ENCODE data around the gene FABP3. TPM values are rescaled to one million over a fixed set of nuclear protein-coding genes. Genes with fewer than 3 reads are reported as not detected.

Gene FABP3
- not detected in 2 replicates for total RNA-seq (2014; rRNA removed; shearing (Covaris generic))

DNA sequence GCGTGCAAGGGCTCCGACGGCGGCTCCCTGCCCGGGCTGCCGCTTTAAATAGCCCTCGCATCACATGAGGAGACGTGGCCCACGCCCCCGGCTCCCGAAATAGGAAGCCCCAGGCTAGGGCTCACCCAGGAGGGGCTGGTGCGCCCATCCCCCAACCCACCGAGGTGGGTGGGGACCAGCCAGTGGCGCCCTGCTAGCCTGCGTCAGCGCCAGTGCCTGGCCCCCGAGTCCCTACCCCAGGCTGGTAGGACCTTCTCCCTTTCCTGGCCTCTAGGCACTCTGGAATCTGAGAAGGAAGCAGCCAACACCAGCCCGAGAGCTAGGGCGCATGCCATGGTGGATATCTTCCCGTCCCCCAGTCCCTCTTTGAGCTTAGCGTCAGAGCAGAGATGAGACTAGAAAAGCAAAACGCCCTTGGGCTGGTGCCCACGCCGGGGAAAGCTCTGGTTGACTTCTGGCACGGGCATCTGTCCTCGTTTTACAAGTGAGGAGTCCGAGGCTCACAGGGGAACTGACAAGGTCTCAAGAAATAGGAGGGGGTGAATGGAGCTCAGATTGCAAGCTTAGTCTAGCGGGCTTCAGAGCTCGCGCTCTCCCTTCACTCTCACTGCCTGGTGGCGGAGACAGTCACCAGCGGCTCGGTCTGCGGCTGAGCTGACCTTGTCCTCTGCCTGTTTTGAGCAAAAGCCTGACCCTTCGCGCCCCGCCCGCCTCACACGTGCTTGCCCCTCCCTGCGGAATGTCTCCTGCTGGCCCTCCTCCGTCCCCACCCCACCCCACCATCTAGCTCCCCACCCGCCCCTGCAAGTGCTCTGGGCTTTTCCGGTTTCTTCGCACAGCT lies at the start of gene FABP3:
Gene FABP3 (minus strand): TSS at position 21 of the 841 bp plus-strand sequence. CDS start 62 bp downstream, outside the sequence.
- peak; percentile 56 for DNase-seq (ENCODE audit: low read depth)

DNA sequence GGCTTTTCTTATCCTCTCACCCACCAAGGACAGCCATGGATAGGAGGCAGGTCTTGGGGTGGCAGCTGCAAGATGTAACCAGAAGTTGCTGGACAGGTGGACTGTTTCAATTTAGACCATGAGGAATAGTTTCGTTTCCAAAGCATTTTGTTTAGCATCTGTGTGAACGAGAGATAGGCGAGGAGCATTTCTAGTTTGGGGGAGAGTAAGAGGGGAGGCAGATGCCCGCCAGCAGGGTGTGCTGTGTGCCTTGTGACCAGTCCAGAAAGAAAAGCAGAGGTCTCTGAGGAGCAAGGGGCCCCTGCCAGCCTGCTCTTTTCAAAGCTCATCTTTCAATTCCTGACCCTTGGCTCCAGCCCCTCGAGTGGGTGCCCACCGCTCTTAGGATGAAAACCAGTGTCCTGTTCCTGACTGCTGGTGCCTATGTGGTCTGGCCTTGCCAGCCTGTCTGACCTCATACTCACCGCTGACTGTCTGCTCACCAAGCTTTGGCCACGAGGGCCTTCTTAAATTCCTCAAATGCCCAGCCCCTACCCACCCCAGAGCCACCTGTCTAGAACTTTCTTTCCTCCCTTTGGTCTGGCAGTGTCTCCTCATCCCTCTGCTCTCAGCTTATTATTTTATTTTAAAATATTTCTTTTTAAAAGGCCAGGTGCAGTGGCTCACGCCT lies 48.6 kb upstream of the FABP3 start:
- peak; percentile 32 for DNase-seq (ENCODE audit: low read depth)

GRCh38 chr1:31420716-31421115 lies 47.8 kb upstream of the FABP3 start:
- DNase-seq (ENCODE audit: low read depth) = no peak

GRCh38 chr1:31418626-31419323 lies 45.9 kb upstream of the FABP3 start:
- DNase-seq (ENCODE audit: low read depth) = no peak

GRCh38 chr1:31417148-31417547 lies 44.3 kb upstream of the FABP3 start:
- DNase-seq (ENCODE audit: low read depth) = no peak

DNA sequence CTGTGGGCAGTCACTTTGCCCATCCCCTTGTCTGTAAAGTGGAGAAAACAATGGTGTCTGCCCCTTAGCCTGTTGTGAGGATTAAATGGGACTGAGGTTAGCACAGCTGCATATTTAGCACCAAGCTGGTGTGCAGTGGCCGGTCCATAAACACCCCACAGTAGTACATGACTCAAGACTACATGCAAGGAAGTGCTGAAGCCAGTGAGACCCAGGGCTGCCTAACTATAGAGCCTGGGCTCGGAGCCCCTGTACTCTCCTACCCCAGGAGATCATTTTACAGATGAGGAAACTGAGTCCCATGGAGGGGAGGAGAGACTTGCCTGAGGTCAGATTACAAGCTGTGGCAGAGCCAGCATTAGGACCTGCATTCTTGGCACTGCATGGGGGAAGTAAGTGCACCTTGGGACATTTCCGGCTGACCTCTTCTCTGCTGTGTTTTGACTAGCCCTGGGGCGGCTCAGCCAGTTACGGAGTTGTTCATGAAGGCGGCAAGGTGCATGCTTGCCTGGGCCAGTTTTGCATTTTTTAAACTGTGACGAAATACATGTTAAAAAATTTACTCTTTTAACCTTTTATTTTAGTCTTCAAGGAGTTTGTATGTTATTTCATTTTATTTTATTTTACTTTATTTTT lies 43.3 kb upstream of the FABP3 start:
- no peak for DNase-seq (ENCODE audit: low read depth)

DNA sequence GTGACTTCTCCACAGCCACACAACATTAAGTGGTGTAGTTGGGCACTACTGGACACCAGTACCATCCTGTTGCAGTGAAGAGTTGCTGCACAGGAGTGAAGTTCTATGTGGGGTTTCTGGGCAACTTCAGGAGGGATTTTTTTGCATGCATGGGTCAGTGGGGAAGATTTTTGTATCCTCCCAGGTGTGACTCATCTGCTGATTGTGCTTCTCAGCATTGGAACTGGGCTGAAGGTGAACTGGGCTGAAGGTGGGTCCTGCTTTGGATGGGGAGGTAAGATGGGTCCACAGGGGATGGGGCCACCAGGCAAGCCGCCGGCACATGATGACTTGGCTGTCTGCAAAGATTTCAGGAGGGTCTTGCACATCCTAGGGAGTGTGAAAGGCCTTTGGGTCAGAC lies 42.8 kb upstream of the FABP3 start:
- no peak for DNase-seq (ENCODE audit: low read depth)

- DNase-seq (ENCODE audit: low read depth) = peak; percentile 37
Observed at GRCh38 chr1:31414980-31415370, 42.1 kb upstream of the FABP3 start.

DNA sequence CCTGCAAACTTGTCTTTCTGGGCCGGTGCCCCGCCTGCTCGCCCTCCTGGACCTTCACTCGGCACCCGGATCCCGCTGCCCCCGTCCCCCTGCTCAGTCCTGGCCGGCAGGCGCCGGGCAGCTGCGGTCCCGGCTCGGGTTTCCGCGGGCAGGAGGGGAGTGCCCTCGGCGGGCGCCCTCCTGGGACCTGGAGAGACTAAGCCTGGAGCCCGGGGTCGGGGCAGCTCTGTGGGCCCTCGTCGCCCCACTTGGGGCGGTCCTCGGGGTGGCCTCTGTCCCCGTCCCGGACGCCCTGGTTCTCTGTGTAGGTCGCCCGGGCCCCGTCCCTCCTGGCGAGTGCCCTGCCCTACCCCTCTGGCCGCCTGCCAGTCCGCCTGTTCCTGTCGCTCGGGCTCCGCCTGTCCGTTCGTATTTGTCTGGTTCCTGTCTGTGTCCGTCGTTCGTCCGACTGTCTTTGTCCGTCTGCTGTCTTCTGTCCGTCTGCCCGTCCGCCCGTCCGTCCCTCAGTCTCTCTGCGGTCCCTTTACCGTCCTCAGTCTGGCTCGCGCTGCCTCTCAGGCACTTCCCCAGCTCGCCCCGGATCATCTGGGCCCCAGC lies 40.6 kb upstream of the FABP3 start:
- peak; percentile 75 for DNase-seq (ENCODE audit: low read depth)

GRCh38 chr1:31412732-31413404 lies 40.0 kb upstream of the FABP3 start, which contains the start of gene SERINC2:
SERINC2 (plus strand) TSS chr1:31413213; CDS start chr1:31413266, 53 bp downstream.
- peak; percentile 41 for DNase-seq (ENCODE audit: low read depth)

- DNase-seq (ENCODE audit: low read depth) = no peak
Observed at GRCh38 chr1:31412205-31412604, 39.3 kb upstream of the FABP3 start.

GRCh38 chr1:31410871-31411270 lies 38.0 kb upstream of the FABP3 start:
- DNase-seq (ENCODE audit: low read depth) = no peak

- DNase-seq (ENCODE audit: low read depth) = no peak
Observed at GRCh38 chr1:31409946-31410858, 37.3 kb upstream of the FABP3 start.

DNA sequence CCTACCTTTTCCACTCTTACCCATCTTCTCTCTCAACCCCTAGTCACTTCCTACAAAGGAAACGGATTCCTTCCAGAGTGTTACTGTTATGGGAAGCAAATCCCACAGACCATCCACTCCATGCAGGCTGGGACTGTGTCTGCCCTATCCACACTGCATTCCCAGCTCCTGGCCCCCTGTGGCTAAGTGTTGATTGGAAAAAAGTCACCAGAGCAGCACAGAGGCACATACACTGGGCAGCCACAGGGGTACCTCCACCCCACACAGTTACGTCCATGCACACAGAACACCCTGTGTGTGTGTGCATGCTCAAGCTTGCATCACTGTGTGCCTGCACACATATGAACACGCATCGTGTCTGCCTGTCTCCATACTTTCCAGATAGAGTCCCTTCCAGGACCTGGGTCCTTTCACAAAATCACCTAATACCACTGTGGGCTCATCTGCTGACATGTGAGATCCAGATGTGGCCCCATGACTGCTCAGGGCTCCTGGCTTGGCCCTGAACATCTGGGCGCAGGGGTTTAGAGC lies 36.0 kb upstream of the FABP3 start:
- no peak for DNase-seq (ENCODE audit: low read depth)

GRCh38 chr1:31407029-31407626 lies 34.3 kb upstream of the FABP3 start:
- no peak for DNase-seq (ENCODE audit: low read depth)

GRCh38 chr1:31405578-31406245 lies 32.8 kb upstream of the FABP3 start:
- DNase-seq (ENCODE audit: low read depth) = no peak

GRCh38 chr1:31401241-31401640 lies 28.4 kb upstream of the FABP3 start:
- DNase-seq (ENCODE audit: low read depth) = no peak

DNA sequence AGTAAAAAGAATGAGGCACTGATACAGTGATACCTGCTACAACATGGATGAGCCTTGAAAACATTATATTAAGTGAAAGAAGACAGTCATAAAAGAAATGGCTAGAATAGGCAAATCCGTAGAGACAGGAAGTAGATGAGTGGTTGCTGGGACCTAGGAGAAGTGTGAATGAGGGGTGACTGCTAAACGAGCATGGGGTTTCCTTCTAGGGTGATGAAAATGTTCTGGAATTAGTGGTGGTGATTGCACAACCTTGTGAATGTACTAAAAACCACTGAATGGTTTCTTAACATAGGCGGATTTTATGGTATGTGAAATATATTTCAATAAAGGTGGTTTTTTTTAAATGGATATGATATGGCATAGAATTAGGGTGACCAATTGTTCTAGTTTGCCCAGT lies 27.5 kb upstream of the FABP3 start:
- DNase-seq (ENCODE audit: low read depth) = no peak

- no peak for DNase-seq (ENCODE audit: low read depth)
Observed at GRCh38 chr1:31399976-31400375, 27.1 kb upstream of the FABP3 start.
